GM23338 (cell line): Measurements from ENCODE around the gene FMR1NB. TPM values are rescaled to one million over a fixed set of nuclear protein-coding genes. Genes with fewer than 3 reads are reported as not detected.

Experiments
- ATAC-seq: fragments of 200-7000 bp; cut with Tn5 transposase; 3 replicates; pipeline ENCODE4 v1.9.1; 2020
- DNase-seq: peaks from one replicate; pipeline ENCODE4 v3.0.0-alpha.2; 2015; ENCODE audit warnings: low spot score
- H2AFZ ChIP-seq: fragments of 200-600 bp; sonication (generic); 2 replicates; pipeline ENCODE4 v1.8.0; 2016; ENCODE audit warnings: antibody characterized with exemption, mild to moderate bottlenecking, moderate library complexity
- H3F3A ChIP-seq: fragments of 200-600 bp; sonication (generic); replicated peaks from 2 replicates; pipeline ENCODE4 v1.8.0; 2017; ENCODE audit warnings: antibody characterized with exemption, mixed run types, low read depth
- H3K27ac ChIP-seq: fragments of 200-600 bp; sonication (generic); 2 replicates; pipeline ENCODE4 v1.6.1; 2016; ENCODE audit warnings: low read depth
- H3K27me3 ChIP-seq: fragments of 200-600 bp; sonication (generic); 2 replicates; pipeline ENCODE4 v1.8.0; 2016; ENCODE audit warnings: mild to moderate bottlenecking, mixed run types, moderate library complexity; ENCODE audit not compliant: insufficient read depth
- H3K36me3 ChIP-seq: fragments of 200-600 bp; sonication (generic); 2 replicates; pipeline ENCODE4 v1.8.0; 2016; ENCODE audit warnings: mild to moderate bottlenecking; ENCODE audit not compliant: insufficient read depth
- H3K4me1 ChIP-seq: fragments of 200-600 bp; sonication (generic); 2 replicates; pipeline ENCODE4 v1.8.0; 2016; ENCODE audit warnings: mild to moderate bottlenecking, moderate library complexity; ENCODE audit not compliant: insufficient read depth
- H3K4me2 ChIP-seq: fragments of 200-600 bp; sonication (generic); 2 replicates; pipeline ENCODE4 v1.7.1; 2017; ENCODE audit warnings: mixed run types
- H3K4me3 ChIP-seq: fragments of 200-600 bp; sonication (generic); 2 replicates; pipeline ENCODE4 v1.6.1; 2016; ENCODE audit warnings: mixed run types
- H3K79me2 ChIP-seq: fragments of 200-600 bp; sonication (generic); replicated peaks from 2 replicates; pipeline ENCODE4 v1.8.0; 2017; ENCODE audit warnings: mild to moderate bottlenecking; ENCODE audit not compliant: insufficient read depth
- H3K9me2 ChIP-seq: fragments of 200-600 bp; sonication (generic); 2 replicates; pipeline ENCODE4 v1.8.0; 2017; ENCODE audit not compliant: insufficient read depth
- H4K20me1 ChIP-seq: fragments of 200-600 bp; sonication (generic); replicated peaks from 2 replicates; pipeline ENCODE4 v1.8.0; 2017; ENCODE audit warnings: mild to moderate bottlenecking; ENCODE audit not compliant: insufficient read depth
- H3K27ac Mint-ChIP-seq: 2 replicates; pipeline ENCODE4 v1.8.0; 2020; ENCODE audit warnings: inconsistent platforms, mild to moderate bottlenecking, moderate library complexity, mixed read lengths
- H3K27me3 Mint-ChIP-seq: 3 replicates; pipeline ENCODE4 v1.8.0; 2022; ENCODE audit warnings: low read depth, mild to moderate bottlenecking, moderate library complexity, mixed read lengths, inconsistent platforms; ENCODE audit not compliant: insufficient read depth, poor library complexity
- H3K36me3 Mint-ChIP-seq: 3 replicates; pipeline ENCODE4 v1.8.0; 2021; ENCODE audit warnings: low read depth, mild to moderate bottlenecking, inconsistent platforms, moderate library complexity, mixed read lengths
- H3K4me1 Mint-ChIP-seq: 3 replicates; pipeline ENCODE4 v1.8.0; 2020; ENCODE audit warnings: mild to moderate bottlenecking, inconsistent platforms, mixed read lengths
- H3K4me3 Mint-ChIP-seq: 3 replicates; pipeline ENCODE4 v1.8.0; 2021; ENCODE audit warnings: moderate library complexity, mild to moderate bottlenecking, inconsistent platforms, mixed read lengths
- H3K9me3 Mint-ChIP-seq: 3 replicates; pipeline ENCODE4 v1.8.0; 2020; ENCODE audit warnings: moderate library complexity, mild to moderate bottlenecking, inconsistent platforms, mixed read lengths
- CREB1 ChIP-seq: fragments of 250-450 bp; sonication (Bioruptor Pico); IDR thresholded peaks from 2 replicates; pipeline ENCODE4 v1.5.0; 2020; ENCODE audit warnings: low read depth, mild to moderate bottlenecking, moderate library complexity
- EZH2 ChIP-seq: fragments of 200-600 bp; sonication (generic); IDR thresholded peaks from one replicate; pipeline ENCODE4 v1.8.0; 2017; ENCODE audit warnings: antibody characterized with exemption, mild to moderate bottlenecking, low read depth; ENCODE audit not compliant: unreplicated experiment
- EZH2phosphoT487 ChIP-seq: fragments of 200-600 bp; sonication (generic); IDR thresholded peaks from one replicate; pipeline ENCODE4 v1.8.1; 2018; ENCODE audit warnings: antibody characterized with exemption; ENCODE audit not compliant: unreplicated experiment
- JUNB ChIP-seq: IDR thresholded peaks from one replicate; pipeline ENCODE4 v1.6.1; 2016; ENCODE audit warnings: antibody characterized with exemption; ENCODE audit not compliant: unreplicated experiment
- NANOG ChIP-seq: IDR thresholded peaks from 2 replicates; pipeline ENCODE4 v1.6.1; 2016; ENCODE audit warnings: antibody characterized with exemption, borderline replicate concordance
- STAT1 ChIP-seq: IDR thresholded peaks from one replicate; pipeline ENCODE4 v1.6.1; 2016; ENCODE audit warnings: antibody characterized with exemption; ENCODE audit not compliant: unreplicated experiment
- ZNF114 ChIP-seq: fragments of 250-450 bp; sonication (Bioruptor Pico); IDR thresholded peaks from 2 replicates; pipeline ENCODE4 v1.5.0; 2020; ENCODE audit warnings: mild to moderate bottlenecking, moderate library complexity
- polyA plus RNA-seq: library from polyadenylated mRNA; unstranded; fragments of >200 nt; fragmentation: Nextera tagmentation; extraction: Ambion mirVana; gene quantifications from 2 replicates; pipeline ENCODE4 v1.2.1, GENCODE V29; 2016
- total RNA-seq: library from RNA; depleted of rRNA; stranded (reverse); fragments of >200 nt; shearing (Covaris generic); gene quantifications from 2 replicates; pipeline ENCODE4 v1.2.3, GENCODE V29; 2014
- TF ChIP-seq, protein P1 (sequence below): IDR thresholded peaks from 2 replicates; pipeline ENCODE4 v1.6.1; 2016; ENCODE audit warnings: antibody characterized with exemption
- TF ChIP-seq, protein P2 (sequence below): IDR thresholded peaks from one replicate; pipeline ENCODE4 v1.6.1; 2018; ENCODE audit warnings: antibody characterized with exemption; ENCODE audit not compliant: unreplicated experiment
- TF ChIP-seq, protein P3 (sequence below), 2 experiments: fragments of 200-600 bp in 1 of 2; sonication (generic) in 1 of 2; conservative IDR thresholded peaks; 2 replicates each; pipeline versions ENCODE4 v1.5.1 to v1.6.1; 2016 to 2017; ENCODE audit warnings: antibody characterized with exemption in 2 of 2, low read depth in 2 of 2, mild to moderate bottlenecking in 2 of 2, moderate library complexity in 1 of 2

The FMR1NB gene
- total and polyA plus RNA-seq, 2 experiments from 2014 or later: not detected

DNA sequence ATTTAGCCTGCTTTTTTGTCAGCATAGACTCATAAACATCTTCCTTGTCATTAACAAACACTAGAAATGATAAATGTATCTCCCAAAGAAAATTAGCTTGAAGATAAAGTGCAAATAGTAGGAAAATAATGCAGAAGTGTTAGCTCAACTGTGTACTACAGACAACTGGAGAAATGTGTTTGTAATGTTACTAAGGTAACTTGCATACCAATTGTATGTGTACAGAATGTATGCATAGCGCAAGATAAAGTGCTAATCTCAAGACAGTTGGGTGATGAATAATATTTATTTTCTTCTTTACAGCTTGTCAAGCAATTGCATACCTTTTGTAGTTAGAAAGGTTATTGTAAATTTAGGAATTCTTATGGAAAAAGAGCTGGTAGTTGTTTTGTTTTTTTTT is 47.3 kb upstream of the FMR1NB start:
- Histone ChIP-seq H3K27ac (no peak overlapping the region), H2AFZ (no peak overlapping the region), H3K79me2 (no peaks in the 10 kb centered on the region), H3F3A (no peaks in the 10 kb centered on the region), H3K4me3 (no peak overlapping the region), H3K9me2 (no peaks in the 10 kb centered on the region), H3K36me3 (peaks cover 12% of the 10 kb centered on the region), H3K4me2 (no peak overlapping the region), H3K4me1 (no peaks in the 10 kb centered on the region), H3K27me3 (no peaks in the 10 kb centered on the region), H4K20me1 (no peaks in the 10 kb centered on the region)
- H3K9me3 Mint-ChIP-seq: no peaks in the 10 kb centered on the region
- peaks cover 40% of the 10 kb centered on the region for H3K36me3 Mint-ChIP-seq
- ATAC-seq (no peak), DNase-seq (no peak)
- TF ChIP-seq, protein P1, sequence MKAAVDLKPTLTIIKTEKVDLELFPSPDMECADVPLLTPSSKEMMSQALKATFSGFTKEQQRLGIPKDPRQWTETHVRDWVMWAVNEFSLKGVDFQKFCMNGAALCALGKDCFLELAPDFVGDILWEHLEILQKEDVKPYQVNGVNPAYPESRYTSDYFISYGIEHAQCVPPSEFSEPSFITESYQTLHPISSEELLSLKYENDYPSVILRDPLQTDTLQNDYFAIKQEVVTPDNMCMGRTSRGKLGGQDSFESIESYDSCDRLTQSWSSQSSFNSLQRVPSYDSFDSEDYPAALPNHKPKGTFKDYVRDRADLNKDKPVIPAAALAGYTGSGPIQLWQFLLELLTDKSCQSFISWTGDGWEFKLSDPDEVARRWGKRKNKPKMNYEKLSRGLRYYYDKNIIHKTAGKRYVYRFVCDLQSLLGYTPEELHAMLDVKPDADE: no peak
- TF ChIP-seq JUNB: no peak
- TF ChIP-seq, protein P2, sequence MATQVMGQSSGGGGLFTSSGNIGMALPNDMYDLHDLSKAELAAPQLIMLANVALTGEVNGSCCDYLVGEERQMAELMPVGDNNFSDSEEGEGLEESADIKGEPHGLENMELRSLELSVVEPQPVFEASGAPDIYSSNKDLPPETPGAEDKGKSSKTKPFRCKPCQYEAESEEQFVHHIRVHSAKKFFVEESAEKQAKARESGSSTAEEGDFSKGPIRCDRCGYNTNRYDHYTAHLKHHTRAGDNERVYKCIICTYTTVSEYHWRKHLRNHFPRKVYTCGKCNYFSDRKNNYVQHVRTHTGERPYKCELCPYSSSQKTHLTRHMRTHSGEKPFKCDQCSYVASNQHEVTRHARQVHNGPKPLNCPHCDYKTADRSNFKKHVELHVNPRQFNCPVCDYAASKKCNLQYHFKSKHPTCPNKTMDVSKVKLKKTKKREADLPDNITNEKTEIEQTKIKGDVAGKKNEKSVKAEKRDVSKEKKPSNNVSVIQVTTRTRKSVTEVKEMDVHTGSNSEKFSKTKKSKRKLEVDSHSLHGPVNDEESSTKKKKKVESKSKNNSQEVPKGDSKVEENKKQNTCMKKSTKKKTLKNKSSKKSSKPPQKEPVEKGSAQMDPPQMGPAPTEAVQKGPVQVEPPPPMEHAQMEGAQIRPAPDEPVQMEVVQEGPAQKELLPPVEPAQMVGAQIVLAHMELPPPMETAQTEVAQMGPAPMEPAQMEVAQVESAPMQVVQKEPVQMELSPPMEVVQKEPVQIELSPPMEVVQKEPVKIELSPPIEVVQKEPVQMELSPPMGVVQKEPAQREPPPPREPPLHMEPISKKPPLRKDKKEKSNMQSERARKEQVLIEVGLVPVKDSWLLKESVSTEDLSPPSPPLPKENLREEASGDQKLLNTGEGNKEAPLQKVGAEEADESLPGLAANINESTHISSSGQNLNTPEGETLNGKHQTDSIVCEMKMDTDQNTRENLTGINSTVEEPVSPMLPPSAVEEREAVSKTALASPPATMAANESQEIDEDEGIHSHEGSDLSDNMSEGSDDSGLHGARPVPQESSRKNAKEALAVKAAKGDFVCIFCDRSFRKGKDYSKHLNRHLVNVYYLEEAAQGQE: no peak
- H3K4me1 Mint-ChIP-seq: no peaks in the 10 kb centered on the region
- no peak overlapping the region for H3K4me3 Mint-ChIP-seq
- no peaks in the 10 kb centered on the region for H3K27me3 Mint-ChIP-seq
- no peak overlapping the region for H3K27ac Mint-ChIP-seq

DNA sequence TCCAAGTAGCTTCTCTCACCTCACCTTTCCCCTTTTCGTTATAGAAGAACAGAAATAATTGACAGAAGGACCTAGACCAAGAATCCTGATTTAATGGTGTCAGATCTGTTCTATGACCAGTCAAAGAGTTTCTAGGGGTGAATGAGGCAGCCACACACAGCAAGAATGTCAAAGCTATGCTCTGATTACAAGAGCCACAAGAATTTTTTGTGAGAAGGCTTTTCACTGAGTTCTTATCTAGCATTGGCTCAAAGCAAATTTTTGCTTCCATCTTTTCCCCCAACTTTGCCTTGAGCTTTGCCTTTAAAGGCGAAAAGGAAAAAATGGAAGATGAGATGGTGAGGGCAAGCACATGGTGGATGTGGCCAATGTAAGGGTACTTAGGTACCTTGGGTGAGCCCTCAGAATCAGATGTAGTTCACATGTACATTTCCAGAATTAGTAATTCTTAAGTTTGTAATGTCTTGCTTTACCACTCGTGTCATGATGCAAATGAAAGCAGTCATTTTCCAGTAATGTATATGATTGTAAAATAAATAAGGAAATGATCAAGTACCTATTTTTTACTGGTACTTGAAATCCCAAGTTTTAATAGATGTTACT is 45.9 kb upstream of the FMR1NB start:
- no peaks in the 10 kb centered on the region for H3K9me2 ChIP-seq
- no peaks in the 10 kb centered on the region for H3K4me1 Mint-ChIP-seq
- no peaks in the 10 kb centered on the region for H4K20me1 ChIP-seq
- ATAC-seq: no peak
- H3K27me3 ChIP-seq: no peaks in the 10 kb centered on the region
- no peak overlapping the region for H3K27ac Mint-ChIP-seq
- H3K4me1 ChIP-seq: no peaks in the 10 kb centered on the region
- no peak overlapping the region for H2AFZ ChIP-seq
- no peak overlapping the region for H3K4me2 ChIP-seq
- H3K9me3 Mint-ChIP-seq: no peaks in the 10 kb centered on the region
- H3F3A ChIP-seq: no peaks in the 10 kb centered on the region
- peaks cover 7% of the 10 kb centered on the region for H3K36me3 ChIP-seq
- no peak overlapping the region for H3K4me3 Mint-ChIP-seq
- DNase-seq: no peak
- no peak overlapping the region for H3K27ac ChIP-seq
- peaks cover 36% of the 10 kb centered on the region for H3K36me3 Mint-ChIP-seq
- H3K27me3 Mint-ChIP-seq: no peaks in the 10 kb centered on the region
- no peak overlapping the region for H3K4me3 ChIP-seq
- H3K79me2 ChIP-seq: no peaks in the 10 kb centered on the region
- no peak for TF ChIP-seq JUNB
- no peak for TF ChIP-seq EZH2
- TF ChIP-seq EZH2phosphoT487: no peak
- TF ChIP-seq ZNF114: no peak
- no peak for TF ChIP-seq STAT1
- TF ChIP-seq, protein P1: no peak
- no peak for TF ChIP-seq NANOG
- TF ChIP-seq, protein P3, sequence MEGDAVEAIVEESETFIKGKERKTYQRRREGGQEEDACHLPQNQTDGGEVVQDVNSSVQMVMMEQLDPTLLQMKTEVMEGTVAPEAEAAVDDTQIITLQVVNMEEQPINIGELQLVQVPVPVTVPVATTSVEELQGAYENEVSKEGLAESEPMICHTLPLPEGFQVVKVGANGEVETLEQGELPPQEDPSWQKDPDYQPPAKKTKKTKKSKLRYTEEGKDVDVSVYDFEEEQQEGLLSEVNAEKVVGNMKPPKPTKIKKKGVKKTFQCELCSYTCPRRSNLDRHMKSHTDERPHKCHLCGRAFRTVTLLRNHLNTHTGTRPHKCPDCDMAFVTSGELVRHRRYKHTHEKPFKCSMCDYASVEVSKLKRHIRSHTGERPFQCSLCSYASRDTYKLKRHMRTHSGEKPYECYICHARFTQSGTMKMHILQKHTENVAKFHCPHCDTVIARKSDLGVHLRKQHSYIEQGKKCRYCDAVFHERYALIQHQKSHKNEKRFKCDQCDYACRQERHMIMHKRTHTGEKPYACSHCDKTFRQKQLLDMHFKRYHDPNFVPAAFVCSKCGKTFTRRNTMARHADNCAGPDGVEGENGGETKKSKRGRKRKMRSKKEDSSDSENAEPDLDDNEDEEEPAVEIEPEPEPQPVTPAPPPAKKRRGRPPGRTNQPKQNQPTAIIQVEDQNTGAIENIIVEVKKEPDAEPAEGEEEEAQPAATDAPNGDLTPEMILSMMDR (conservative IDR thresholded peaks at IDR 0.05; ENCODE audit: low read depth in 2 of 2): no peak
- TF ChIP-seq CREB1 (CRISPR knock-in tag): no peak
